Astrocyte of the cerebellum (primary cell): Measurements from ENCODE around the gene PTCH1.

Source experiments
- DNase-seq: peaks from one replicate; pipeline ENCODE4 v3.0.0-alpha.2; 2011; ENCODE audit warnings: low read depth
- H3K4me3 ChIP-seq: 2 replicates; pipeline ENCODE4 v1.5.1; 2011; ENCODE audit warnings: mild to moderate bottlenecking, low read depth, low read length, moderate library complexity
- CTCF ChIP-seq: IDR thresholded peaks from 2 replicates; pipeline ENCODE4 v1.5.1; 2012; ENCODE audit warnings: low read length, low read depth, moderate library complexity, mild to moderate bottlenecking; ENCODE audit errors: missing control alignments
- in situ Hi-C: cut with HindIII; loops from 2 replicates; pipeline ENCODE4 v1.10.0; 2017; ENCODE audit warnings: low sequenced_read_pairs

The PTCH1 gene

DNA sequence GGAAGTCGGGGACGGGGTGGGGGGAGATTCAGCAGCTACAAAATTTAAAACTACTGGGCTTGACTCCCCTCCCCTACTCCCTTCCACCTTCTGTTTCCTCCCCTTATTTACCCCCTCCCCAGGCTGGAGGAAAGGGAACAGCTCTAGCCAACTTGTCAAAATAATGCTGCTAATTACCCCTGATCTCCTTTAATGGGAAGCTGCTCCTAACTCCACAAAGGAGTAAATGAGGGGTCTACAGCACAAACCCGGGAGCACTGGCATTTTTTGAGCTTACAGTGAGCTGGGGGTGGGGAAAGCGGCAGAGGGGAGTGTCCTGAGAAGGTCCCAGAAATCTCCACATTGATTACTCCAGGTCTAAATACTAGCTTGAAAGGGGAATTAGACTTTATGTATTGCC lies 3.1 kb downstream of the PTCH1 start:
- in situ Hi-C loops = no loop called here
- H3K4me3 ChIP-seq = no peak overlapping the region
- DNase-seq = no peak
- TF ChIP-seq CTCF = no peak

DNA sequence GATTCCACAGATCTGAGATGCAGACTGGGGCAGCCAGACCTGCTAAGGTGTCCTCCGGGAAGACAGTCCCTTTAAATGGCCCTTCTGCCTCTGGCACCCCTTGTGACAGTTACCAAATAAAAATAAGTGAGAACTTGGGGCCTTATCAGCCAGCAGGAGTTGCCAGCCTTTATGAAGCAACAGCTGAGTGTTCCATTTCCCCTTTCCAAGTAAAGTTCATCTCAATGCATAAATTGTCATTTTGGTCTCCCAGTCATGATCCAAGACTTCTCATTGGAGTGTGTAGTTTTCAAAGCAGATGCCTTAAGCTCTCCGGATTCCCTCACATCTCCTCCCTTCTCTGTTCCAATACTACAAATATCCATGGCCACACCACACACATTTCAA lies 4.1 kb downstream of the PTCH1 start:
- no peak for TF ChIP-seq CTCF
- peak overlapping the region; percentile 78 for H3K4me3 ChIP-seq
- no peak for DNase-seq
- in situ Hi-C loops = no loop called here

GRCh38 chr9:95511952-95512708 lies 4.6 kb downstream of the PTCH1 start:
- no peak for TF ChIP-seq CTCF
- peak overlapping the region; percentile 78 for H3K4me3 ChIP-seq
- no peak for DNase-seq
- in situ Hi-C loops = no loop called here

- DNase-seq = no peak
- no peak for TF ChIP-seq CTCF
- H3K4me3 ChIP-seq = peak overlapping the region; percentile 78
- in situ Hi-C loops = no loop called here
Measured at GRCh38 chr9:95511616-95511931, 5.2 kb downstream of the PTCH1 start.

DNA sequence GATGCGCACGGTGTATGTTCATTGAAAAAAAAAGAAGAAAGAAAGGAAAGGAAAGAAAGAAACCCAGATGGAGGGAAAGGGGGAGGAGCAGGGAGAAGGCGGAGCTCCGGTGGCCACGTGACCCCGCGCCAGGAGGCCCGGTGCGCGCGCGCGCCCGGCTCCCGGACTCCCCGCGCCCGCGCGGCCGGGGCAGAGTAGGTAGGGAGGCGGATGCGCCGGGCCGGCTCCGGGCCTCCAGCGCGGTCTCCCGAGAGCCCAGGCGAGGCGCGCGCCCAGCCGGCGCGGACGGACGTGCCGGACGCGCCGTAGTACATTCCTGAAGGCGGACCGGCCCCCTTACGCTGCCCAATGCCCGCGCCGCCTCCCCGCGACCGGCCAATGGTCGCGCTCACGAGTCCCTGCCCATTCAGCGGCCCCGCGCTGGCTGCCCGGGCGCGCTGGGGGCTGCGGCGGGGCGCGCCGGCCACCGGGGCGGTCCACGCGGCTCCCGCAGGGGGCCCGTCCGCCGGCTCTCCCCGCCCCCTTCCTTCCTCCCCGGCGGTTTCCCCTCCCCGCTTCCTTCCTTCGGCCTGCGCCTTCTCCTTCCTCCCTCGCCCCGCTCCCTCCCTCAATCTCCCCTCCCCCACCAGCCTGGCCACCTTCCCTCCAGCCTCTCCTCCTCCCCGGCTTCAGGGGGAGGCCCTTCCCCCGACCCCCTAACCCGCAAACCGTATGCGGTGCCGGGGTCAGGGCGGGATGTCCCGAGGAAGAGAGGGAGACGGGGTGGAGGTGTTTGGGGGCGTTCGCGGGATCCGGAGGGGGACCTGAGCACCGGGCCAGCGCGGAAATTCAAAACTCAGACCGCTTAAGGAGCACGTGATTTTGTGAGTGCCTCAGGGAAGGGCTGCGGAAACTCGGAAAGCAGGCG lies 5.8 kb downstream of the PTCH1 start:
- peak overlapping the region; percentile 78 for H3K4me3 ChIP-seq
- TF ChIP-seq CTCF = no peak
- in situ Hi-C loops = no loop called here
- peak; percentile 85 for DNase-seq

- peak overlapping the region; percentile 78 for H3K4me3 ChIP-seq
- DNase-seq = no peak
- in situ Hi-C loops = no loop called here
- TF ChIP-seq CTCF = no peak
Measured at GRCh38 chr9:95509851-95510708, 6.7 kb downstream of the PTCH1 start.
